GM12864 (cell line): ENCODE data around the gene PAX7.

ENCODE experiments used
- DNase-seq: peaks from one replicate; pipeline ENCODE4 v3.0.0-alpha.2; 2011; ENCODE audit warnings: low read depth
- H3K4me3 ChIP-seq: 2 replicates; pipeline ENCODE4 v1.5.1; 2011; ENCODE audit warnings: mild to moderate bottlenecking, low read depth, low read length, control low read depth
- TF ChIP-seq, protein P1 (sequence below): IDR thresholded peaks from 2 replicates; pipeline ENCODE4 v1.5.1; 2011; ENCODE audit warnings: low read depth, mild to moderate bottlenecking, moderate library complexity, low read length, control low read depth, inconsistent platforms; ENCODE audit errors: missing control alignments

The PAX7 gene

DNA sequence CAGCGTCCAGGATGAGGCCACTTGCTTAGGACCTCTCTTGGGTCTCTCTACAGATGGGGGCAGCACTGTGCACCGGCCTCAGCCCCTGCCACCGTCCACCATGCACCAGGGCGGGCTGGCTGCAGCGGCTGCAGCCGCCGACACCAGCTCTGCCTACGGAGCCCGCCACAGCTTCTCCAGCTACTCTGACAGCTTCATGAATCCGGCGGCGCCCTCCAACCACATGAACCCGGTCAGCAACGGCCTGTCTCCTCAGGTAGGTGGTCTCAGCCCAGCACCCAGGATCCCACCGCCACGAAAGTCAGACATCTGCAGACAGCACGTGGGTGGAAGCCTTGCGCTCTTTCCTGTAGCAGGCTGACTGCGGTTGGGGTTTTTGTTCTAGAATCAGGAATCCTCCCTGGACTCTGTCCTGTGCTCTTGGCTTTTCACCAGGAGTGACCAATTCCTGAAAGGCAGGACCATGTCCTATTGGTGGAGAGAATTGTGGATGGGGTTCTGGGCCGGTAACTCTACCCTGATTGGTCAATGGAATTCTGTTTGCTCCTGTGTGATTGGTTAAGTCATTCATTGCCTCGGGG is 72.5 kb downstream of the PAX7 start:
- H3K4me3 ChIP-seq = no peak overlapping the region
- TF ChIP-seq, protein P1, sequence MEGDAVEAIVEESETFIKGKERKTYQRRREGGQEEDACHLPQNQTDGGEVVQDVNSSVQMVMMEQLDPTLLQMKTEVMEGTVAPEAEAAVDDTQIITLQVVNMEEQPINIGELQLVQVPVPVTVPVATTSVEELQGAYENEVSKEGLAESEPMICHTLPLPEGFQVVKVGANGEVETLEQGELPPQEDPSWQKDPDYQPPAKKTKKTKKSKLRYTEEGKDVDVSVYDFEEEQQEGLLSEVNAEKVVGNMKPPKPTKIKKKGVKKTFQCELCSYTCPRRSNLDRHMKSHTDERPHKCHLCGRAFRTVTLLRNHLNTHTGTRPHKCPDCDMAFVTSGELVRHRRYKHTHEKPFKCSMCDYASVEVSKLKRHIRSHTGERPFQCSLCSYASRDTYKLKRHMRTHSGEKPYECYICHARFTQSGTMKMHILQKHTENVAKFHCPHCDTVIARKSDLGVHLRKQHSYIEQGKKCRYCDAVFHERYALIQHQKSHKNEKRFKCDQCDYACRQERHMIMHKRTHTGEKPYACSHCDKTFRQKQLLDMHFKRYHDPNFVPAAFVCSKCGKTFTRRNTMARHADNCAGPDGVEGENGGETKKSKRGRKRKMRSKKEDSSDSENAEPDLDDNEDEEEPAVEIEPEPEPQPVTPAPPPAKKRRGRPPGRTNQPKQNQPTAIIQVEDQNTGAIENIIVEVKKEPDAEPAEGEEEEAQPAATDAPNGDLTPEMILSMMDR = no peak
- DNase-seq = no peak

DNA sequence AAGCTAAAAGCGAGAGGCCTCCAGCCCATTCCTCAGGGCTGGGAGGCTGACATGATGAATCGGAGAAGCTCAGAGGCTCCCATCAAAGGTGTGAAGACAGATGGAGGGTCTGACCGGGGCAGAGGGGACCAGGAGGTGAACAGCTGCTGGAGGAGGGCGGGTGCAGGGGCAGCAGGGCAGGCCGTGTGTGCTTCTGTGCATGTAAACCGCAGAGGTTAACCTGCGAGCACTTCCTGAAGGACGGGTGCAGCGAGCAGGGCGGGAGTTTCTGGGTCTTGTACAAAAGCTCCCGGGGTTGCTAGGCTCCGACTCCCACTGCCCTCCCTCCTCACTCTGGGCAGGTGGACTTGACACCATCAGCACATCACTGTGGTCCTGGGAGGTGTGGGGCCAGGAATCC is 75.2 kb downstream of the PAX7 start:
- TF ChIP-seq, protein P1 = no peak
- H3K4me3 ChIP-seq = no peak overlapping the region
- DNase-seq = no peak

DNA sequence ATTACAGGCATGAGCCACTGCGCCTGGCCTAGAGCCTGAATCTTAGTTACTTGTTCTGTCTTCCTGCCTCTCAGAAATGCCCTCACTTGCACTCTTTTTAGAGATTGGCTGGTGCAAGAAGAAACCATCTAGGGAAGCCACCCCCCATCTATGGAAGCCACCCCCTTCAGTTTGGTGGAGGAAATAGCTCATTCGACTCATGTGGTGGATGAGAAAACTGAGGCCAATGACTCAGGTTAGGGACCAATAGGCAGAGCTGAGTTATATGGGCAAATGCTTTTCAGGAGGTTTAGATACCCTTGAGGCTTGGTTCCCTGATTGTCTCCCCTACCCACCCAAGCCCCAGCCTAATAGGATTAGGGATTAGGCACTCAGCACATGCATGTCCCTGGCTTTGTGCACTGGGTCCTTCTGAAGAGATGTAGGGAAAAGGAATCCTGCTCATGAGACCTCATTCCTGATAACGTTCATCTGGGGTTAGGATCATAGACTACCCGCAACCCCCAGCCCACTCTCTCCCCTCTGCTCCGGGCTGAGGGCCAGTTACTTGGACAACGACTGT is 77.1 kb downstream of the PAX7 start:
- no peak for DNase-seq
- no peak overlapping the region for H3K4me3 ChIP-seq
- TF ChIP-seq, protein P1 = no peak

DNA sequence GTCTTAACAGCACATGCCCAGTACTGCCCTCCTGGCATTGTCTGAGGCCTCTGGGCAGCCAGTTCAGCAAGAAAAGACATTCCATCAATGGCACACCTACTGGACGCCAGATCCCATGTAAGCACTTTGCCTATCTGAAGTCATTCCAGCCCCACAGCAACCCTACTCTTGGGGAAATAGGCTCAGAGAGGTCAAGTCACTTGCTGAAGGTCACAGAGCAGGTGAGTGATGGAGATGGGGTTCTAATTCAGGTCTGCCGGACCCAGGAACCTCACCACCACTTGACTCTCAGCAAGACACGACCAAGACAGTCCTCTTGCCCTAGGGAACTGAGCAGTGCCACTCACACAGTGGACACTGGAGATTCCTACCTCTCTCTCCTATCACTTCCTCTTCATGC is 79.4 kb downstream of the PAX7 start:
- no peak for DNase-seq
- TF ChIP-seq, protein P1 = no peak
- no peak overlapping the region for H3K4me3 ChIP-seq

DNA sequence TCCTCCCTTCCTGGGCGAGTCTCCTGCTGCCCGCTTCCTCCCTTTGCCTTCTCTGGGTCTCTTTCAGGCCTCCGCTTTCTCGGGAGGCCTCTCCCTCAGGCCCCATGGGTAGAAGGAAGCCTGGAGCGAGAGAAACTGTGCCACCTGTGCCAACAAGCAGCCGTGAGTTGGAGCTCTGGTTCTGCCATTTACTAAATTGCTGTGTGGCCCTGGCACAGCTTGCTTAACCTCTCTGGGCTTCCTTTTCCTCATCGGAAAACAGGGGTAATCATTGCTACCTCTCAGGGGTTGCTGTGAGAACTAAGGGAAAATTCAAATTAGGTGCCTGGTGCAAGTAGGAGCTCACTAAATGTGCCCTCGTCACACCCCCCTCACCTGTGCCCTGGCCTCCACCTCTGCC is 80.4 kb downstream of the PAX7 start:
- TF ChIP-seq, protein P1 = no peak
- no peak overlapping the region for H3K4me3 ChIP-seq
- DNase-seq = no peak

DNA sequence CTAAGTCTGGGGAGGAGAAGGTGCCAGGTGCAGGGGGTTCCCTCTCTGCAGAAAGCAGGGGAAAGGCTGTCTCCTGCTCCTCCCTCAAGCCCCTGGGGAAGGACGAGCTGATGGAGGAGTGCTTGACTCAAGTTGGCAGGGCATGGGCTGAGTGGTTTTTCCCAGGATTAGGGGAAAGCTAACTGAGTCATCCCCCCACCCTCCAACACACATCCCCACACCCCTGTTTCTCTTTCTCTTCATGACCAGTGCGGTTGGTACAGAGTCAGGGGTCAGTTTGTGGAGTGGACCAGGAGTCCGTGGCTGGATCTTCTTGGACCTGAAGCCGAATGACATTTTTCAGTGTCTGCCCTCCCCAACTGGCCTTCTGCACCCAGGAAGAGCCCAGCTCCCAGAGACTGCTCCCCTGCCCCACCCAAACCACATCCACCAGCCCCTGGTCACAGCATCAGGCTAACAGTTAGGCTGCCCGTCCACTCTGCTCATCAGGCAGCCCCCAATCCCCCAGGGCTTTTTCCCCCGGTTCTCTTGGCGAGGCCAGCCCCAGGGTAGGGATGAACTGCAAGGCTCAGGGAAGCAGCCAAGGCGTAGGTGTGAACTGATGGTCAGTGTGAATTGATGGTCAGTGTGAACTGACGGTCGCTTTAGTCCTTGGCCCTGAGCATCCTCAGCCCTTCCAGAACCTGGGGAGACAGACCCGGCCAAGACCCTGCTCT is 81.0 kb downstream of the PAX7 start:
- DNase-seq = no peak
- TF ChIP-seq, protein P1 = no peak
- no peak overlapping the region for H3K4me3 ChIP-seq

DNA sequence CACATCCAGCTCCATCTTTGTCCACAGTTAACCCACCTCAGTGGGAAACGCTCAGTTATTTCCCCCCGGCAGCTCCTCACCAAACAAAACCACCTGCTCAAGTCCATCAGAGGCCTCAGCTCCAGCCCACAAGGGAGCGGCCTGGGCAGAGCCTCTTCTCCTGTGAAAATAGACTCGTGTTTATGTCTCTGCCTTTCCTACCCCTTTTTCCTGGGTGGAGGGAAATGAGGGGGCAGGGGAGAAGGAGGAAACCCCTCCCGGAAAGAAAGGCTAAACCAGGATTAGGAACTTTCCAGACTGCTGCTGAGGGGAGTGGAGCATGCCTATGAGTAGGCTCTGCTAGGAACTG is 81.6 kb downstream of the PAX7 start:
- TF ChIP-seq, protein P1 = no peak
- H3K4me3 ChIP-seq = no peak overlapping the region
- DNase-seq = no peak
